C4-2B (cell line): ENCODE results near the gene RCOR1.

Source experiments
- CTCF ChIP-seq: fragments of 450-650 bp; conservative IDR thresholded peaks from 2 replicates; pipeline ENCODE4 v1.5.1; 2017; ENCODE audit warnings: mild to moderate bottlenecking
- ZFX ChIP-seq: fragments of 450-650 bp; IDR thresholded peaks from 2 replicates; pipeline ENCODE4 v1.6.1; 2017

GRCh38 chr14:102672410-102672960 lies 80.0 kb downstream of the RCOR1 start:
- TF ChIP-seq CTCF, result no peak
- no peak for TF ChIP-seq ZFX
